Activated naive CD4-positive, alpha-beta T cell treated with anti-CD3 and anti-CD28 coated beads, Interleukin-2, amount 50 U/mL, for 24 hours (primary cell): ENCODE data around the gene APOB.

Experiments
- H3K27ac Mint-ChIP-seq: one replicate; pipeline ENCODE4 v1.8.0; 2021; ENCODE audit warnings: mild to moderate bottlenecking, mixed read lengths
- H3K27me3 Mint-ChIP-seq: one replicate; pipeline ENCODE4 v1.8.0; 2021; ENCODE audit warnings: mixed read lengths
- H3K36me3 Mint-ChIP-seq: one replicate; pipeline ENCODE4 v1.8.0; 2021; ENCODE audit warnings: mixed read lengths
- H3K4me1 Mint-ChIP-seq: one replicate; pipeline ENCODE4 v1.8.0; 2021; ENCODE audit warnings: mixed read lengths
- H3K4me3 Mint-ChIP-seq: one replicate; pipeline ENCODE4 v1.8.0; 2021; ENCODE audit warnings: mild to moderate bottlenecking, mixed read lengths
- H3K9me3 Mint-ChIP-seq: one replicate; pipeline ENCODE4 v1.8.0; 2021; ENCODE audit warnings: mixed read lengths

APOB gene

GRCh38 chr2:20990442-20991430 is 53.1 kb downstream of the APOB start:
- no peak overlapping the region for H3K4me3 Mint-ChIP-seq
- H3K4me1 Mint-ChIP-seq = no peaks in the 10 kb centered on the region
- no peaks in the 10 kb centered on the region for H3K9me3 Mint-ChIP-seq
- H3K27ac Mint-ChIP-seq = no peak overlapping the region
- no peaks in the 10 kb centered on the region for H3K27me3 Mint-ChIP-seq
- H3K36me3 Mint-ChIP-seq = no peaks in the 10 kb centered on the region

- Mint-ChIP-seq H3K27ac (no peak overlapping the region), H3K4me1 (no peaks in the 10 kb centered on the region), H3K4me3 (no peak overlapping the region), H3K9me3 (no peaks in the 10 kb centered on the region), H3K36me3 (no peaks in the 10 kb centered on the region), H3K27me3 (no peaks in the 10 kb centered on the region)
These were observed 54.5 kb downstream of the APOB start for GRCh38 chr2:20989404-20989803.

- H3K36me3 Mint-ChIP-seq = no peaks in the 10 kb centered on the region
- H3K9me3 Mint-ChIP-seq = no peaks in the 10 kb centered on the region
- no peaks in the 10 kb centered on the region for H3K4me1 Mint-ChIP-seq
- no peak overlapping the region for H3K4me3 Mint-ChIP-seq
- no peak overlapping the region for H3K27ac Mint-ChIP-seq
- H3K27me3 Mint-ChIP-seq = no peaks in the 10 kb centered on the region
These were observed 55.0 kb downstream of the APOB start for GRCh38 chr2:20988905-20989304.

GRCh38 chr2:20986024-20986939 is 57.6 kb downstream of the APOB start:
- H3K27me3 Mint-ChIP-seq = peaks cover 1% of the 10 kb centered on the region
- H3K4me1 Mint-ChIP-seq = no peaks in the 10 kb centered on the region
- no peaks in the 10 kb centered on the region for H3K9me3 Mint-ChIP-seq
- no peaks in the 10 kb centered on the region for H3K36me3 Mint-ChIP-seq
- no peak overlapping the region for H3K27ac Mint-ChIP-seq
- no peak overlapping the region for H3K4me3 Mint-ChIP-seq

- Mint-ChIP-seq H3K36me3 (no peaks in the 10 kb centered on the region), H3K4me3 (no peak overlapping the region), H3K27me3 (peaks cover 1% of the 10 kb centered on the region), H3K4me1 (no peaks in the 10 kb centered on the region), H3K9me3 (no peaks in the 10 kb centered on the region), H3K27ac (no peak overlapping the region)
These were observed 58.8 kb downstream of the APOB start for GRCh38 chr2:20985062-20985461.

GRCh38 chr2:20984408-20984807 is 59.5 kb downstream of the APOB start:
- H3K27me3 Mint-ChIP-seq = peaks cover 1% of the 10 kb centered on the region
- H3K9me3 Mint-ChIP-seq = no peaks in the 10 kb centered on the region
- no peaks in the 10 kb centered on the region for H3K4me1 Mint-ChIP-seq
- H3K36me3 Mint-ChIP-seq = no peaks in the 10 kb centered on the region
- H3K27ac Mint-ChIP-seq = no peak overlapping the region
- no peak overlapping the region for H3K4me3 Mint-ChIP-seq

GRCh38 chr2:20983844-20984243 is 60.0 kb downstream of the APOB start:
- no peaks in the 10 kb centered on the region for H3K36me3 Mint-ChIP-seq
- no peaks in the 10 kb centered on the region for H3K4me1 Mint-ChIP-seq
- no peaks in the 10 kb centered on the region for H3K9me3 Mint-ChIP-seq
- H3K27ac Mint-ChIP-seq = no peak overlapping the region
- no peak overlapping the region for H3K4me3 Mint-ChIP-seq
- peaks cover 1% of the 10 kb centered on the region for H3K27me3 Mint-ChIP-seq

GRCh38 chr2:20982861-20983260 is 61.0 kb downstream of the APOB start:
- no peak overlapping the region for H3K4me3 Mint-ChIP-seq
- H3K36me3 Mint-ChIP-seq = no peaks in the 10 kb centered on the region
- H3K9me3 Mint-ChIP-seq = no peaks in the 10 kb centered on the region
- H3K27me3 Mint-ChIP-seq = peaks cover 1% of the 10 kb centered on the region
- H3K27ac Mint-ChIP-seq = no peak overlapping the region
- no peaks in the 10 kb centered on the region for H3K4me1 Mint-ChIP-seq

GRCh38 chr2:20977520-20978180 is 66.2 kb downstream of the APOB start:
- H3K27me3 Mint-ChIP-seq = no peaks in the 10 kb centered on the region
- H3K9me3 Mint-ChIP-seq = no peaks in the 10 kb centered on the region
- H3K36me3 Mint-ChIP-seq = no peaks in the 10 kb centered on the region
- H3K27ac Mint-ChIP-seq = no peak overlapping the region
- H3K4me1 Mint-ChIP-seq = no peaks in the 10 kb centered on the region
- no peak overlapping the region for H3K4me3 Mint-ChIP-seq

- no peaks in the 10 kb centered on the region for H3K27me3 Mint-ChIP-seq
- no peaks in the 10 kb centered on the region for H3K36me3 Mint-ChIP-seq
- H3K9me3 Mint-ChIP-seq = no peaks in the 10 kb centered on the region
- H3K27ac Mint-ChIP-seq = no peak overlapping the region
- H3K4me1 Mint-ChIP-seq = no peaks in the 10 kb centered on the region
- no peak overlapping the region for H3K4me3 Mint-ChIP-seq
These were observed 67.3 kb downstream of the APOB start for GRCh38 chr2:20976527-20976926.

GRCh38 chr2:20972792-20973565 is 70.9 kb downstream of the APOB start:
- Mint-ChIP-seq H3K4me1 (no peaks in the 10 kb centered on the region), H3K27ac (no peak overlapping the region), H3K27me3 (peaks cover 2% of the 10 kb centered on the region), H3K36me3 (no peaks in the 10 kb centered on the region), H3K4me3 (no peak overlapping the region), H3K9me3 (no peaks in the 10 kb centered on the region)

- no peaks in the 10 kb centered on the region for H3K9me3 Mint-ChIP-seq
- H3K27ac Mint-ChIP-seq = no peak overlapping the region
- no peak overlapping the region for H3K4me3 Mint-ChIP-seq
- H3K4me1 Mint-ChIP-seq = no peaks in the 10 kb centered on the region
- peaks cover 2% of the 10 kb centered on the region for H3K27me3 Mint-ChIP-seq
- H3K36me3 Mint-ChIP-seq = no peaks in the 10 kb centered on the region
These were observed 71.8 kb downstream of the APOB start for GRCh38 chr2:20972110-20972509.

GRCh38 chr2:20970068-20970467 is 73.8 kb downstream of the APOB start:
- H3K4me1 Mint-ChIP-seq = no peaks in the 10 kb centered on the region
- no peak overlapping the region for H3K4me3 Mint-ChIP-seq
- peaks cover 7% of the 10 kb centered on the region for H3K27me3 Mint-ChIP-seq
- no peaks in the 10 kb centered on the region for H3K36me3 Mint-ChIP-seq
- H3K9me3 Mint-ChIP-seq = no peaks in the 10 kb centered on the region
- H3K27ac Mint-ChIP-seq = no peak overlapping the region

GRCh38 chr2:20966061-20966595 is 77.7 kb downstream of the APOB start:
- Mint-ChIP-seq H3K4me3 (no peak overlapping the region), H3K27ac (no peak overlapping the region), H3K4me1 (no peaks in the 10 kb centered on the region), H3K27me3 (peaks cover 7% of the 10 kb centered on the region), H3K36me3 (no peaks in the 10 kb centered on the region), H3K9me3 (no peaks in the 10 kb centered on the region)

- Mint-ChIP-seq H3K27me3 (peaks cover 7% of the 10 kb centered on the region), H3K27ac (no peak overlapping the region), H3K4me3 (no peak overlapping the region), H3K9me3 (no peaks in the 10 kb centered on the region), H3K36me3 (no peaks in the 10 kb centered on the region), H3K4me1 (no peaks in the 10 kb centered on the region)
These were observed 78.7 kb downstream of the APOB start for GRCh38 chr2:20965221-20965620.
